Right cardiac atrium (tissue), 5 donors: Measurements from ENCODE around the gene NOTCH2NLA. TPM values are rescaled to one million over a fixed set of nuclear protein-coding genes. Genes with fewer than 3 reads are reported as not detected.
A peak's percentile ranks its signal among the peaks of the same experiment; 100 is the strongest.
"Not testable (repeated sequence)": the region's sequence is repeated elsewhere in the genome, so short reads cannot be mapped to it uniquely, and the experiment has no call there.

Source experiments
- ATAC-seq, 2 donors: fragments of 200-7000 bp; cut with Tn5 transposase; one replicate each; pipeline versions ENCODE4 v1.8.0 to v1.9.1; 2020; ENCODE audit warnings: moderate library complexity in 2 of 2, mild to moderate bottlenecking in 1 of 2
- DNase-seq, 3 donors: peaks; one replicate each; pipeline ENCODE4 v3.0.0-alpha.2; 2020
- H3K27ac ChIP-seq: one replicate; pipeline ENCODE4 v1.5.1; 2013; ENCODE audit warnings: mild to moderate bottlenecking, low read length, control low read depth, moderate library complexity
- H3K27me3 ChIP-seq: one replicate; pipeline ENCODE4 v1.6.1; 2013; ENCODE audit not compliant: control insufficient read depth, insufficient read depth
- H3K4me1 ChIP-seq: one replicate; pipeline ENCODE4 v1.6.1; 2013; ENCODE audit warnings: low read length; ENCODE audit not compliant: control insufficient read depth, insufficient read depth
- H3K4me3 ChIP-seq: one replicate; pipeline ENCODE4 v1.5.1; 2013; ENCODE audit warnings: low read length, control low read depth
- H3K9me3 ChIP-seq: one replicate; pipeline ENCODE4 v1.6.1; 2013; ENCODE audit warnings: low read length; ENCODE audit not compliant: control insufficient read depth
- WGBS: extraction: QIAGEN DNeasy Blood & Tissue Kit; methylation state at CpG from one replicate; pipeline ENCODE4 v1.1.7; 2013; 5-methylcytosine and 5-hydroxymethylcytosine counted together
- intact Hi-C, 4 donors: fragments of 100-400 bp; cut with DNase I; formaldehyde crosslinking; loops; one replicate each; pipeline versions ENCODE4 v1.11.0 to v1.14.0; 2022 to 2023
- polyA plus RNA-seq: library from polyadenylated mRNA; stranded (reverse); fragments of 200-250 nt; gene quantifications from one replicate; pipeline ENCODE4 v1.2.3, GENCODE V29; 2013
- total RNA-seq, 4 donors: library from RNA; stranded (reverse); fragmentation: NEBNext Ultra II Directional; extraction: Animal tissue kit (Norgen Biotek cat#: 25700); gene quantifications; one replicate each; pipeline ENCODE4 v1.2.1, GENCODE V29; 2021
- donor health status: healthy with polysubstance abuse.
- donor health status: DM: no; HTN: yes; CAD: no.
- donor health status: DM: no; HTN: no; CAD: no.
- donor health status: DM: no; HTN: yes; CAD: no; lungs with severe emphysema.
- donor health status: DM: yes; HTN: yes; CAD: no.

Gene NOTCH2NLA
- total and polyA plus RNA-seq, 5 donors, result 11.6 to 19.8 (median 14.1) TPM

- DNase-seq, intact Hi-C loops, H3K27ac ChIP-seq, ATAC-seq, H3K4me3 ChIP-seq, H3K9me3 ChIP-seq, H3K4me1 ChIP-seq, H3K27me3 ChIP-seq: not testable (repeated sequence)
- no CpG with 5 or more reads among the region's 1 CpG for WGBS
Measured at GRCh38 chr1:146167740-146168139, 61.1 kb downstream of the NOTCH2NLA start.

- H3K27me3 ChIP-seq, H3K9me3 ChIP-seq, intact Hi-C loops, H3K4me1 ChIP-seq, ATAC-seq, H3K4me3 ChIP-seq, H3K27ac ChIP-seq, DNase-seq: not testable (repeated sequence)
- no CpG with 5 or more reads among the region's 1 CpG for WGBS
Measured at GRCh38 chr1:146167273-146167672, 61.5 kb downstream of the NOTCH2NLA start.

- intact Hi-C loops, ATAC-seq: not testable (repeated sequence)
- WGBS, result no CpG with 5 or more reads among the region's 7 CpGs
Measured at GRCh38 chr1:146144465-146144864, 84.4 kb downstream of the NOTCH2NLA start, which contains the start of gene NBPF10. NBPF10 (minus strand) TSS chr1:146144804; CDS start chr1:146144769, 35 bp downstream.

More at GRCh38 chr1:146144465-146144864, 84.4 kb downstream of the NOTCH2NLA start, which contains the start of gene NBPF10:
- not testable (repeated sequence) for H3K27ac ChIP-seq, H3K4me1 ChIP-seq, H3K27me3 ChIP-seq, H3K9me3 ChIP-seq, H3K4me3 ChIP-seq
- DNase-seq, result peak in 2 of 3 donors; percentile 10 to 22

Other genes starting within 250 kb of the NOTCH2NLA start
- 100 to 1,000 TPM; 548 to 806 (median 632) TPM for gene TXNIP, start 232.4 kb downstream of the NOTCH2NLA start, total RNA-seq
- 943 TPM for gene TXNIP, start 232.4 kb downstream of the NOTCH2NLA start, polyA plus RNA-seq
- gene HJV, start 207.3 kb downstream of the NOTCH2NLA start, total RNA-seq, result 100 to 1,000 TPM in 2 of 4 donors, 10 to 100 TPM in 2; 65.1 to 164 (median 97.1) TPM
- 116 TPM for gene HJV, start 207.3 kb downstream of the NOTCH2NLA start, polyA plus RNA-seq
- 1 to 10 TPM in 3 of 4 donors, under 1 TPM in 1; 0.99 to 1.3 (median 1.3) TPM for gene NBPF10, start 84.2 kb downstream of the NOTCH2NLA start, total RNA-seq
- 0.48 TPM for gene NBPF10, start 84.2 kb downstream of the NOTCH2NLA start, polyA plus RNA-seq